NAMALWA (cell line): ENCODE measurements around the gene RDH5.

Experiments
- DNase-seq: peaks from one replicate; pipeline ENCODE4 v3.0.0-alpha.2; 2015; ENCODE audit warnings: low spot score

The RDH5 gene

GRCh38 chr12:55696141-55696540, 24.1 kb upstream of the RDH5 start:
- no peak for DNase-seq

GRCh38 chr12:55696796-55697462, 23.3 kb upstream of the RDH5 start:
- DNase-seq = no peak

- no peak for DNase-seq
Measured at GRCh38 chr12:55697686-55698085, 22.5 kb upstream of the RDH5 start.

GRCh38 chr12:55698241-55698955, 21.8 kb upstream of the RDH5 start:
- DNase-seq = no peak

- DNase-seq = no peak
Measured at GRCh38 chr12:55698965-55699364, 21.2 kb upstream of the RDH5 start.

- no peak for DNase-seq
Measured at GRCh38 chr12:55699471-55700055, 20.6 kb upstream of the RDH5 start.

GRCh38 chr12:55700255-55701018, 19.8 kb upstream of the RDH5 start:
- no peak for DNase-seq

- no peak for DNase-seq
Measured at GRCh38 chr12:55702861-55703260, 17.3 kb upstream of the RDH5 start.

- DNase-seq = no peak
Measured at GRCh38 chr12:55703288-55703687, 16.9 kb upstream of the RDH5 start.

- DNase-seq = no peak
Measured at GRCh38 chr12:55703901-55704761, 16.1 kb upstream of the RDH5 start.

GRCh38 chr12:55704824-55705718, 15.1 kb upstream of the RDH5 start:
- DNase-seq = no peak

- peak; percentile 69 for DNase-seq
Measured at GRCh38 chr12:55705782-55706402, 14.3 kb upstream of the RDH5 start.

GRCh38 chr12:55706568-55707218, 13.5 kb upstream of the RDH5 start:
- DNase-seq = no peak

- DNase-seq = no peak
Measured at GRCh38 chr12:55707219-55707671, 12.9 kb upstream of the RDH5 start.

GRCh38 chr12:55707841-55708694, 12.1 kb upstream of the RDH5 start, which contains the start of gene ITGA7:
TSS of gene ITGA7 (minus strand) at chr12:55707904. CDS start at chr12:55707682, 222 bp downstream.
- DNase-seq = no peak

GRCh38 chr12:55708695-55709233, 11.4 kb upstream of the RDH5 start:
- no peak for DNase-seq

- no peak for DNase-seq
Measured at GRCh38 chr12:55711786-55712553, 8.2 kb upstream of the RDH5 start.
